HG03103 (cell line): ENCODE measurements around the gene KIF1A.

Experiments
- ATAC-seq: cut with Tn5 transposase; IDR thresholded peaks from one replicate; pipeline ENCODE4 v1.9.1; 2021; ENCODE audit warnings: low read depth; ENCODE audit not compliant: unreplicated experiment

The KIF1A gene

GRCh38 chr2:240777456-240778212, 42.4 kb downstream of the KIF1A start:
- no peak for ATAC-seq

GRCh38 chr2:240775905-240776304, 44.1 kb downstream of the KIF1A start:
- ATAC-seq: no peak

GRCh38 chr2:240774856-240775255, 45.2 kb downstream of the KIF1A start:
- ATAC-seq: no peak

- no peak for ATAC-seq
These were observed 50.9 kb downstream of the KIF1A start for GRCh38 chr2:240769096-240769495.

- ATAC-seq: no peak
These were observed 51.8 kb downstream of the KIF1A start for GRCh38 chr2:240768216-240768615.

- ATAC-seq: no peak
These were observed 52.7 kb downstream of the KIF1A start for GRCh38 chr2:240767341-240767740.

- ATAC-seq: no peak
These were observed 53.9 kb downstream of the KIF1A start for GRCh38 chr2:240766072-240766471.

- ATAC-seq: no peak
These were observed 55.0 kb downstream of the KIF1A start for GRCh38 chr2:240765007-240765406.

GRCh38 chr2:240764605-240765004, 55.4 kb downstream of the KIF1A start:
- no peak for ATAC-seq

GRCh38 chr2:240762971-240763370, 57.0 kb downstream of the KIF1A start:
- no peak for ATAC-seq

GRCh38 chr2:240762249-240762648, 57.8 kb downstream of the KIF1A start:
- no peak for ATAC-seq

GRCh38 chr2:240760576-240761246, 59.3 kb downstream of the KIF1A start:
- no peak for ATAC-seq

GRCh38 chr2:240760121-240760520, 59.9 kb downstream of the KIF1A start:
- no peak for ATAC-seq

GRCh38 chr2:240759459-240759858, 60.6 kb downstream of the KIF1A start:
- peak; percentile 73 for ATAC-seq

- no peak for ATAC-seq
These were observed 62.9 kb downstream of the KIF1A start for GRCh38 chr2:240757086-240757614.

GRCh38 chr2:240752209-240752608, 67.8 kb downstream of the KIF1A start:
- ATAC-seq: no peak

GRCh38 chr2:240750409-240750808, 69.6 kb downstream of the KIF1A start:
- ATAC-seq: no peak

- no peak for ATAC-seq
These were observed 70.5 kb downstream of the KIF1A start for GRCh38 chr2:240749516-240749915.

- ATAC-seq: no peak
These were observed 72.8 kb downstream of the KIF1A start for GRCh38 chr2:240747256-240747655.

- no peak for ATAC-seq
These were observed 73.3 kb downstream of the KIF1A start for GRCh38 chr2:240746671-240747070.

GRCh38 chr2:240745962-240746361, 74.1 kb downstream of the KIF1A start:
- ATAC-seq: no peak

- ATAC-seq: no peak
These were observed 74.6 kb downstream of the KIF1A start for GRCh38 chr2:240745456-240745855.
